ENCODE data around the gene CHCHD3.

GRCh38 chr7:132871419-132871818 lies 210.5 kb downstream of the CHCHD3 start:
- TF ChIP-seq POLR2AphosphoS5 (IDR thresholded peaks at IDR 0.05; ENCODE audit: insufficient read depth in 1 of 2, low read depth in 1 of 2), result no peak
- TF ChIP-seq, protein P1, sequence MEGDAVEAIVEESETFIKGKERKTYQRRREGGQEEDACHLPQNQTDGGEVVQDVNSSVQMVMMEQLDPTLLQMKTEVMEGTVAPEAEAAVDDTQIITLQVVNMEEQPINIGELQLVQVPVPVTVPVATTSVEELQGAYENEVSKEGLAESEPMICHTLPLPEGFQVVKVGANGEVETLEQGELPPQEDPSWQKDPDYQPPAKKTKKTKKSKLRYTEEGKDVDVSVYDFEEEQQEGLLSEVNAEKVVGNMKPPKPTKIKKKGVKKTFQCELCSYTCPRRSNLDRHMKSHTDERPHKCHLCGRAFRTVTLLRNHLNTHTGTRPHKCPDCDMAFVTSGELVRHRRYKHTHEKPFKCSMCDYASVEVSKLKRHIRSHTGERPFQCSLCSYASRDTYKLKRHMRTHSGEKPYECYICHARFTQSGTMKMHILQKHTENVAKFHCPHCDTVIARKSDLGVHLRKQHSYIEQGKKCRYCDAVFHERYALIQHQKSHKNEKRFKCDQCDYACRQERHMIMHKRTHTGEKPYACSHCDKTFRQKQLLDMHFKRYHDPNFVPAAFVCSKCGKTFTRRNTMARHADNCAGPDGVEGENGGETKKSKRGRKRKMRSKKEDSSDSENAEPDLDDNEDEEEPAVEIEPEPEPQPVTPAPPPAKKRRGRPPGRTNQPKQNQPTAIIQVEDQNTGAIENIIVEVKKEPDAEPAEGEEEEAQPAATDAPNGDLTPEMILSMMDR (IDR thresholded peaks at IDR 0.05), result no peak

All from vagina (tissue), 2 donors.